Lower leg skin (tissue), 3 donors: ENCODE measurements around the gene DZIP1.

Experiments used
- POLR2A ChIP-seq, 2 donors: fragments of 450-650 bp; IDR thresholded peaks; one replicate each; pipeline ENCODE4 v1.6.1; 2016 to 2017; ENCODE audit warnings: antibody characterized with exemption in 2 of 2, mild to moderate bottlenecking in 1 of 2, moderate library complexity in 1 of 2
- TF ChIP-seq, protein P1 (sequence below), 3 donors: fragments of 450-650 bp; IDR thresholded peaks; one replicate each; pipeline ENCODE4 v1.5.1; 2016; ENCODE audit warnings: antibody characterized with exemption in 3 of 3, mild to moderate bottlenecking in 3 of 3, moderate library complexity in 2 of 3

DNA sequence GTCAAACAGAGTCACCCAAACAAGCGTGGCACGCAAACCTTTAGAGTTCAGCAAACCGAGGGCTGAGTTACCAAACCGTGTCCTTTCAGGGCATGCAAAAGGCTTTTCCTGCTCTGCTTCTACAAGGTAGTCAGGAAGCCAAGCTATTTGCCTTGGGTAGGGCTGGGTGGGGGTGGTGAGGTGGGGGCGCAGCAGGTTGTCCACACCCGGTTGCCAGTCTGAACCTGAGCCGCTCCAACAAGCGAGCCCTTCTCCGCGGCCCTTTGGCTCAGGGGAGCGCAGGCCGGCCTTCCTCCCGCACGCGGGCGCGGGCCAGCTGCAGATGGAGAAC is 92.3 kb downstream of the DZIP1 start:
- TF ChIP-seq, protein P1, sequence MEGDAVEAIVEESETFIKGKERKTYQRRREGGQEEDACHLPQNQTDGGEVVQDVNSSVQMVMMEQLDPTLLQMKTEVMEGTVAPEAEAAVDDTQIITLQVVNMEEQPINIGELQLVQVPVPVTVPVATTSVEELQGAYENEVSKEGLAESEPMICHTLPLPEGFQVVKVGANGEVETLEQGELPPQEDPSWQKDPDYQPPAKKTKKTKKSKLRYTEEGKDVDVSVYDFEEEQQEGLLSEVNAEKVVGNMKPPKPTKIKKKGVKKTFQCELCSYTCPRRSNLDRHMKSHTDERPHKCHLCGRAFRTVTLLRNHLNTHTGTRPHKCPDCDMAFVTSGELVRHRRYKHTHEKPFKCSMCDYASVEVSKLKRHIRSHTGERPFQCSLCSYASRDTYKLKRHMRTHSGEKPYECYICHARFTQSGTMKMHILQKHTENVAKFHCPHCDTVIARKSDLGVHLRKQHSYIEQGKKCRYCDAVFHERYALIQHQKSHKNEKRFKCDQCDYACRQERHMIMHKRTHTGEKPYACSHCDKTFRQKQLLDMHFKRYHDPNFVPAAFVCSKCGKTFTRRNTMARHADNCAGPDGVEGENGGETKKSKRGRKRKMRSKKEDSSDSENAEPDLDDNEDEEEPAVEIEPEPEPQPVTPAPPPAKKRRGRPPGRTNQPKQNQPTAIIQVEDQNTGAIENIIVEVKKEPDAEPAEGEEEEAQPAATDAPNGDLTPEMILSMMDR (IDR thresholded peaks at IDR 0.05): no peak
- no peak for TF ChIP-seq POLR2A (IDR thresholded peaks at IDR 0.05)
